C4-2B (cell line): Measurements from ENCODE around the gene NR1I2.

Source experiments
- ZFX ChIP-seq: fragments of 450-650 bp; IDR thresholded peaks from 2 replicates; pipeline ENCODE4 v1.6.1; 2017
- TF ChIP-seq, protein P1 (sequence below): fragments of 450-650 bp; conservative IDR thresholded peaks from 2 replicates; pipeline ENCODE4 v1.5.1; 2017; ENCODE audit warnings: mild to moderate bottlenecking

DNA sequence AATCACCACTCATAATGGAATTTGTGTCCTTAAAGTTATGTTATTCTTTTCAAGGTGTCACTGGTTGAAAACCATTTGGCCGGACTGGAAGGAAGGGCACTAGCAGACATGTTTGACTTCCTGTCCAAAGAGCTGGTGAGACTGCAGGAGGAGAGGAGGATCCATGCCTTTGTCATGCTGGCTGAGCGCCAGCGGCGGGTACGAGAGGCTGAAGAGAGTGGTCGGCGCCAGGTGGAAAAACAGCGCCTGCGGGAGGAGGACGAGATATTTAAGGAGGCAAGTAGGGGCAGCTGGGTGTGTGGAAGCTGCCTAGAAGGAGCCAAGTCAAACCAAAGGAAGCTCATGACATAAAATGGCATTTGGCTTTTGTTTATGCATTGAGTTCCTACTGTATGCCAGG, 38.0 kb upstream of the NR1I2 start:
- TF ChIP-seq, protein P1, sequence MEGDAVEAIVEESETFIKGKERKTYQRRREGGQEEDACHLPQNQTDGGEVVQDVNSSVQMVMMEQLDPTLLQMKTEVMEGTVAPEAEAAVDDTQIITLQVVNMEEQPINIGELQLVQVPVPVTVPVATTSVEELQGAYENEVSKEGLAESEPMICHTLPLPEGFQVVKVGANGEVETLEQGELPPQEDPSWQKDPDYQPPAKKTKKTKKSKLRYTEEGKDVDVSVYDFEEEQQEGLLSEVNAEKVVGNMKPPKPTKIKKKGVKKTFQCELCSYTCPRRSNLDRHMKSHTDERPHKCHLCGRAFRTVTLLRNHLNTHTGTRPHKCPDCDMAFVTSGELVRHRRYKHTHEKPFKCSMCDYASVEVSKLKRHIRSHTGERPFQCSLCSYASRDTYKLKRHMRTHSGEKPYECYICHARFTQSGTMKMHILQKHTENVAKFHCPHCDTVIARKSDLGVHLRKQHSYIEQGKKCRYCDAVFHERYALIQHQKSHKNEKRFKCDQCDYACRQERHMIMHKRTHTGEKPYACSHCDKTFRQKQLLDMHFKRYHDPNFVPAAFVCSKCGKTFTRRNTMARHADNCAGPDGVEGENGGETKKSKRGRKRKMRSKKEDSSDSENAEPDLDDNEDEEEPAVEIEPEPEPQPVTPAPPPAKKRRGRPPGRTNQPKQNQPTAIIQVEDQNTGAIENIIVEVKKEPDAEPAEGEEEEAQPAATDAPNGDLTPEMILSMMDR, result no peak
- TF ChIP-seq ZFX, result no peak
